RWPE1 (cell line): ENCODE measurements around the gene LRRC23.
A peak's percentile ranks its signal among the peaks of the same experiment; 100 is the strongest.

Source experiments
- CTCF ChIA-PET: fragments of 350-600 bp; sonication (Branson Sonifier 250); formaldehyde crosslinking; extraction: SDS; loops from one replicate; lab custom pipeline; 2021; lab: Yijun Ruan, JAX
- POLR2A ChIA-PET: fragments of 400-600 bp; formaldehyde crosslinking; extraction: SDS; loops from one replicate; lab custom pipeline; 2020; ENCODE audit warnings: antibody characterized with exemption; ENCODE audit not compliant: low non-redundant PET; lab: Yijun Ruan, JAX
- DNase-seq: peaks from one replicate; pipeline ENCODE4 v3.0.0; 2012; ENCODE audit warnings: low spot score
- H3K27ac ChIP-seq: fragments of 450-650 bp; 2 replicates; pipeline ENCODE4 v1.5.1; 2017
- TF ChIP-seq, protein P1 (sequence below): fragments of 450-650 bp; conservative IDR thresholded peaks from 2 replicates; pipeline ENCODE4 v1.5.1; 2017; ENCODE audit warnings: low read depth, mild to moderate bottlenecking

LRRC23 gene, protein sequence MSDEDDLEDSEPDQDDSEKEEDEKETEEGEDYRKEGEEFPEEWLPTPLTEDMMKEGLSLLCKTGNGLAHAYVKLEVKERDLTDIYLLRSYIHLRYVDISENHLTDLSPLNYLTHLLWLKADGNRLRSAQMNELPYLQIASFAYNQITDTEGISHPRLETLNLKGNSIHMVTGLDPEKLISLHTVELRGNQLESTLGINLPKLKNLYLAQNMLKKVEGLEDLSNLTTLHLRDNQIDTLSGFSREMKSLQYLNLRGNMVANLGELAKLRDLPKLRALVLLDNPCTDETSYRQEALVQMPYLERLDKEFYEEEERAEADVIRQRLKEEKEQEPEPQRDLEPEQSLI

DNA sequence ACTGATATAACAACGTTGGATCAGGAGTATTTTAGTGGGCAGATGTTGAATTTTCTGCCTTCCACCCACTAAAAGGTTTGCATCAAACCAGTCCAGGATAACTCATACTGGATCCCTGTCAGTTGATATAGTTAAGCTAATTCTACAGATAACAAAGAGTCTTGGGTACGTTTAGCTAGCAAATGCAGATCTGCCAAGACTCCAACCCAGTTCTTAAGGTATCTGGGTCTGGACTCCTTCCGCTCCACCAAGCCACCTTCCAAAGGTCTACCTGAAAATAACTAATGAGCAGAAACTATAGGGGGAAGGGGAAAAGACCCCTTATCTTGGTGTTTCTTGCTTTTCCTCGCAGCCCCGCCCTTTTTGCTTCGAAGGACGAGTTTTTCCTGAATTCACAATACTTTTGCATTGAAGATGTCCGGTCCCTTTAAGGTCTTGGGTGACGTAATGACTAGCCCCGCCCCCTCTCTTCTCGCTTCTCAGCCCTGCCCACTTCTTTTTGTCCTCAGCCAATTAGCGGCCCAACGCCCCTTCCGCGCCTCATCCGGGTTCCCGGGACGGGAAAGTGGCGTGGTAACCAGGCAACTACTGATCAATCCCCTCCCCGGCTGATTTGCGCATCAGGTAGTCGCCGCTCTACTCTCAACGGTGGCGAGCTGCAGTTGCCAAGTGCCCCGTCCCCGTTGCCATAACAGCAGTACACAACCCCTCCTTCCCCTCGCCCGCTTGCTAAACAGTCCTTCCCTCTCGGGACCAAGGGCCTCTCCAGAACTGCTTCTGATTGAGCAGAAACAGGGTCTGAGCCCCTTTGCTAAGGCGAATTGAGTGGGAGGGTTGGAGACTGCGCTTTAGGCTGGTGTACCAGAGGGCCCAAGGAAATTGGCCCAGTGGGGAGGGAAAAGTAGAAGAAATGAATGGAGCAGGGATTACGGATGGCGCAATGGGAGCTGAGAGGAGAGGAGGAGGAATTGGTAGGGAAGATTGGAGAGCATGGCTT lies at the start of gene LRRC23:
Gene LRRC23, plus strand, starts transcription at position 543 of the 997 bp plus-strand sequence. CDS start 812 bp downstream, outside the sequence.
- TF ChIP-seq, protein P1, sequence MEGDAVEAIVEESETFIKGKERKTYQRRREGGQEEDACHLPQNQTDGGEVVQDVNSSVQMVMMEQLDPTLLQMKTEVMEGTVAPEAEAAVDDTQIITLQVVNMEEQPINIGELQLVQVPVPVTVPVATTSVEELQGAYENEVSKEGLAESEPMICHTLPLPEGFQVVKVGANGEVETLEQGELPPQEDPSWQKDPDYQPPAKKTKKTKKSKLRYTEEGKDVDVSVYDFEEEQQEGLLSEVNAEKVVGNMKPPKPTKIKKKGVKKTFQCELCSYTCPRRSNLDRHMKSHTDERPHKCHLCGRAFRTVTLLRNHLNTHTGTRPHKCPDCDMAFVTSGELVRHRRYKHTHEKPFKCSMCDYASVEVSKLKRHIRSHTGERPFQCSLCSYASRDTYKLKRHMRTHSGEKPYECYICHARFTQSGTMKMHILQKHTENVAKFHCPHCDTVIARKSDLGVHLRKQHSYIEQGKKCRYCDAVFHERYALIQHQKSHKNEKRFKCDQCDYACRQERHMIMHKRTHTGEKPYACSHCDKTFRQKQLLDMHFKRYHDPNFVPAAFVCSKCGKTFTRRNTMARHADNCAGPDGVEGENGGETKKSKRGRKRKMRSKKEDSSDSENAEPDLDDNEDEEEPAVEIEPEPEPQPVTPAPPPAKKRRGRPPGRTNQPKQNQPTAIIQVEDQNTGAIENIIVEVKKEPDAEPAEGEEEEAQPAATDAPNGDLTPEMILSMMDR = no peak
- ChIA-PET POLR2A (interaction anchor here (0.6 to 0.7 kb wide), 3 partner anchors 9 to 21 kb away, joined by 3 to 4 read pairs (median 4); partner anchors contain the start of gene ENO2), CTCF (interaction anchor here (0.7 to 1.3 kb wide), 5 partner anchors 13 to 37 kb away, joined by 3 to 9 read pairs (median 5); partner anchors contain the start of gene SPSB2)
- H3K27ac ChIP-seq = peak within 1 kb of the TSS; percentile 57
- peak; percentile 96 for DNase-seq

DNA sequence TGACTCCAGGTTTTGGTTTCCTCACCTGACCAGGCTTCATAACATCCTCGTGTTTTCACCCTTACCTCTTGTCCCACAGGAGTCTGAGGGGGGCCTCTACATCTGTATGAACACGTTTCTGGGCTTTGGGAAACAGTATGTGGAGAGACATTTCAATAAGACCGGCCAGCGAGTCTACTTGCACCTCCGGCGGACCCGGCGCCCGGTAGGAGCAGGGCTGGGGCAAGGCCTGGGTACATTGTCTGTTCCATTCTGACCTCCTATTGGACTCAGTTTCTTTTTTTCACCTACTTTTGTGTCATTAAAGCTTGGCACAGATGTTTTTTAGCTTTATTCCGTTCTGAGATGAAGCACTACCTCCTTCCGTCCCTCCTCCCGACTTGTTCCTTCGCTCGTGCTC lies 49.3 kb upstream of the LRRC23 start:
- POLR2A ChIA-PET = no interaction called here
- TF ChIP-seq, protein P1 = no peak
- CTCF ChIA-PET = interaction anchor here (1.3 kb wide), 1 partner anchor 14 kb away, joined by 6 read pairs; no protein-coding TSS in a partner anchor
- no peak for DNase-seq
- H3K27ac ChIP-seq = no peak overlapping the region

DNA sequence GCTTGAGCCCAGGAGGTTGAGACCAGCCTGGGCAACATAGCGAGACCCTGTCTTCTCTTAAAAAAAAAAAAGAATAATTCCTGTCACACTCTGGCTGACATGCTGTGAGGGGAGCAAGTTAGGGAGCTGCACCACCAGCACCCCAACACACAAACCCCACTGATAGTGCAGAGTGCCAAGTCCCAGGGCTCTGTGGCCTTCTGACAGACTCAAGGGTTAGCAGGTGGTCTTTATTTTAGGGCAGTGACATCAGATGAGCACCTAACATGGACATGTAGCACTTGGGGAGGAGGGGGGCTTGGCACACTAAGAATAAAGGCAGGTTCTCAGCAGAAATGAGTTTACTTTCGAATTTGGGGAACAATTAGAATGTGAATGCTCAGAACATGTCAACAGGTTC lies 45.8 kb upstream of the LRRC23 start:
- TF ChIP-seq, protein P1 = no peak
- CTCF ChIA-PET = interaction anchor here (0.6 kb wide), 1 partner anchor 212 kb away, joined by 3 read pairs; no protein-coding TSS in a partner anchor
- H3K27ac ChIP-seq = no peak overlapping the region
- no peak for DNase-seq
- POLR2A ChIA-PET = no interaction called here

DNA sequence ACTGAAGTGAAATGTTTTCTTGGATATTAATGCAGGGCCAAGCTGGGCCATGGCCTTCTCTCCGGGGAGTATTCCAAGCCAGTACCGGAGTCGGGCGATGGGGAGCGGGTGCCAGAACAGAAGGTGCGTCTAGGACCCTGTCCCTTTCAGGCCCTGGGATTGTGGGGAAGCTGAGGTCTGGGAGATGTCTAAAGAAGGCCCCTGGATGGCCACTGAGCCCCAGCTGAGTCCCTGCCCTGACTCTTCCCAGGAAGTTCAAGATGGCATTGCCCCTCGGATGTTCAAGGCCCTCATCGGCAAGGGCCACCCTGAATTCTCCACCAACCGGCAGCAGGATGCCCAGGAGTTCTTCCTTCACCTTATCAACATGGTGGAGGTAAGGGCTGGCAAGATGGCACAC lies 44.5 kb upstream of the LRRC23 start:
- CTCF ChIA-PET = no interaction called here
- DNase-seq = no peak
- no peak overlapping the region for H3K27ac ChIP-seq
- POLR2A ChIA-PET = no interaction called here
- TF ChIP-seq, protein P1 = no peak

DNA sequence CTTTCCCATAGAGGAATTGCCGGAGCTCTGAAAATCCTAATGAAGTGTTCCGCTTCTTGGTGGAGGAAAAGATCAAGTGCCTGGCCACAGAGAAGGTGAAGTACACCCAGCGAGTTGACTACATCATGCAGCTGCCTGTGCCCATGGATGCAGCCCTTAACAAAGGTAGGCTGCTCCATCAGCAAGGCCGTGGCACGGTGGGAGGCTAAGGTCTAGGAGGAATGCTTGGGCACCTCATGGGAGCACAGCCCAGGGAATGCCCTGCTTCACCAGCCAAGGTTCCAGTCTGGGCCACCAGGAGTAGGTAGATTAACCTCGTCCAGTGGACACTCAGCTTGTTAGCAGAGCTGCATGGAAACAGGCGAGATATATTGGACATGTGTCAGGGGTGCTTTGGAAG lies 43.7 kb upstream of the LRRC23 start:
- H3K27ac ChIP-seq = no peak overlapping the region
- ChIA-PET CTCF (interaction anchor here (1.4 kb wide), 1 partner anchor 11 kb away, joined by 9 read pairs; no protein-coding TSS in a partner anchor), POLR2A (no interaction called here)
- DNase-seq = no peak
- TF ChIP-seq, protein P1 = no peak

DNA sequence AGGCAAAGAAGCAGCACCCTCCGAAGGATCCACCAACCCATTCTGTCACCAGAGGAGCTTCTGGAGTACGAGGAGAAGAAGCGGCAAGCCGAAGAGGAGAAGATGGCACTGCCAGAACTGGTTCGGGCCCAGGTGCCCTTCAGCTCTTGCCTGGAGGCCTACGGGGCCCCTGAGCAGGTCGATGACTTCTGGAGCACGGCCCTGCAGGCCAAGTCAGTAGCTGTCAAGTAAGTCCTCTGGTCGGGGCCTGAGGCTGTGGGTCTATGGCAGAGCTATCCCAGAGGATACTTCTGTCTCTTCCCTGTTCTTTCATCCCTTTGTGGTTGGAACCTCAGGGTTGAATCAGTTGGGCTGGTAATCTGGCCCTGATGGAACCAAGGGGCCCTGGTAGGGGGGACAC lies 43.2 kb upstream of the LRRC23 start:
- CTCF ChIA-PET = interaction anchor here (1.4 kb wide), 1 partner anchor 11 kb away, joined by 9 read pairs; no protein-coding TSS in a partner anchor
- DNase-seq = no peak
- POLR2A ChIA-PET = no interaction called here
- TF ChIP-seq, protein P1 = no peak
- H3K27ac ChIP-seq = no peak overlapping the region
